NB4 (cell line): Measurements from ENCODE around the gene ROBO2.

Experiments used
- DNase-seq: peaks from one replicate; pipeline ENCODE4 v3.0.0; 2010; ENCODE audit warnings: low read depth
- H3K4me3 ChIP-seq: one replicate; pipeline ENCODE4 v1.5.1; 2011; ENCODE audit warnings: mild to moderate bottlenecking, low read depth, low read length, moderate library complexity
- MYC ChIP-seq: IDR thresholded peaks from 2 replicates; pipeline ENCODE4 v1.6.1; 2011; ENCODE audit warnings: low read depth, low read length
- POLR2A ChIP-seq: IDR thresholded peaks from 2 replicates; pipeline ENCODE4 v1.6.1; 2011; ENCODE audit warnings: mild to moderate bottlenecking; ENCODE audit not compliant: insufficient read length; ENCODE audit errors: extremely low read depth
- TF ChIP-seq, protein P1 (sequence below): IDR thresholded peaks from 2 replicates; pipeline ENCODE4 v1.6.1; 2011; ENCODE audit warnings: low read depth, low read length
- TF ChIP-seq, protein P2 (sequence below): IDR thresholded peaks from one replicate; pipeline ENCODE4 v1.5.1; 2012; ENCODE audit warnings: low read depth, low read length

ROBO2 gene

GRCh38 chr3:77254967-77255831 lies 215.3 kb downstream of the ROBO2 start:
- H3K4me3 ChIP-seq: no peak overlapping the region
- TF ChIP-seq, protein P1, sequence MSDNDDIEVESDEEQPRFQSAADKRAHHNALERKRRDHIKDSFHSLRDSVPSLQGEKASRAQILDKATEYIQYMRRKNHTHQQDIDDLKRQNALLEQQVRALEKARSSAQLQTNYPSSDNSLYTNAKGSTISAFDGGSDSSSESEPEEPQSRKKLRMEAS: peak; percentile 77
- no peak for TF ChIP-seq POLR2A
- TF ChIP-seq, protein P2, sequence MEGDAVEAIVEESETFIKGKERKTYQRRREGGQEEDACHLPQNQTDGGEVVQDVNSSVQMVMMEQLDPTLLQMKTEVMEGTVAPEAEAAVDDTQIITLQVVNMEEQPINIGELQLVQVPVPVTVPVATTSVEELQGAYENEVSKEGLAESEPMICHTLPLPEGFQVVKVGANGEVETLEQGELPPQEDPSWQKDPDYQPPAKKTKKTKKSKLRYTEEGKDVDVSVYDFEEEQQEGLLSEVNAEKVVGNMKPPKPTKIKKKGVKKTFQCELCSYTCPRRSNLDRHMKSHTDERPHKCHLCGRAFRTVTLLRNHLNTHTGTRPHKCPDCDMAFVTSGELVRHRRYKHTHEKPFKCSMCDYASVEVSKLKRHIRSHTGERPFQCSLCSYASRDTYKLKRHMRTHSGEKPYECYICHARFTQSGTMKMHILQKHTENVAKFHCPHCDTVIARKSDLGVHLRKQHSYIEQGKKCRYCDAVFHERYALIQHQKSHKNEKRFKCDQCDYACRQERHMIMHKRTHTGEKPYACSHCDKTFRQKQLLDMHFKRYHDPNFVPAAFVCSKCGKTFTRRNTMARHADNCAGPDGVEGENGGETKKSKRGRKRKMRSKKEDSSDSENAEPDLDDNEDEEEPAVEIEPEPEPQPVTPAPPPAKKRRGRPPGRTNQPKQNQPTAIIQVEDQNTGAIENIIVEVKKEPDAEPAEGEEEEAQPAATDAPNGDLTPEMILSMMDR: peak; percentile 41
- TF ChIP-seq MYC: 0 out of 2 replicates have a peak, but pooled peaks have one; percentile 11
- DNase-seq: peak; percentile 58

DNA sequence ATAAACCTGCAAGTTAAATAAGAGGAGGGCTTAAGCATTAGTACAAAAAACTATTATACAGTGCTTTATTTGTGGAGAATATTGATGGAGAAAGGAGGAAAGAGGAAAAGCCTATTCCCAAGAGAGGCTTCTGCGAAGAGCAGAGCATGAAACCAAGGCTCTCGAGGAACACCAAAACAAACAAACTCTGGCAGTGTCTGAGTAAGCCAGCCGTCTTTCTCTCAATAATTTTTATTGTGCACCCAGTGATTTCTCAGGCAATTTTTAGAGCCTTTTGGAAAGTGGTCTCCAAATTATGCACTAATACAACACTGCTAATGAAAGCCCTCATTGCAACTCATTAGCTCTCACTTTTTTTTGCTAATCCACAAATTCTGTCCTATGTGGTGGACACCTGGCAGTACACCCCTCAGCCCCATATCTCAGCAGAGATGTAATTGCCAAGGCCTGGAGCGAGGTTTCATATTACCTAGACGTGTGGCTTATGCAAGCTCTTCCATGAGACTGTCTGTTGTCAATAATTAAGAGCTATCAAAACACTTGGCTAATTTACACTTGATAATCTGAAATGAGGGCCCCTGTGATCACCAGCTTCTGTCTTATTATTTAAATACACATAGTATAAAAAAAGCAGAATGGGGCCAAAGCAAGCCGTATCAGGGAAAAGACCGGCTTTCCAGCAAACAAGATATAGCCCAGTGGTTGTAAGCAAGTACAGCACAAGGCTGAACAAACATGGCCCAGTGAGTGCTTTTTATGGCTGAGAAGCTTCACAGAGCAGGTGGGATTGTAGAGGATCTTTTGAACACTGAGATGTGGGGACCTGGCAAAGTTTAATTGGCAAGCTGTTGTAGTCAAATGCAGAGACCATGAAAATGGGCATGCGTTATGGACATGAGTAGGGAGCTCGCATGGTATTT lies 216.9 kb downstream of the ROBO2 start:
- DNase-seq: no peak
- TF ChIP-seq, protein P2: no peak
- TF ChIP-seq, protein P1: no peak
- TF ChIP-seq MYC: no peak
- TF ChIP-seq POLR2A: no peak
- H3K4me3 ChIP-seq: no peak overlapping the region

GRCh38 chr3:77259694-77260093 lies 219.8 kb downstream of the ROBO2 start:
- TF ChIP-seq, protein P2: no peak
- TF ChIP-seq MYC: no peak
- TF ChIP-seq POLR2A: no peak
- TF ChIP-seq, protein P1: no peak
- H3K4me3 ChIP-seq: no peak overlapping the region
- no peak for DNase-seq

- TF ChIP-seq POLR2A (no peak), MYC (no peak)
- TF ChIP-seq, protein P2: no peak
- TF ChIP-seq, protein P1: no peak
- no peak overlapping the region for H3K4me3 ChIP-seq
- DNase-seq: no peak
Observed at GRCh38 chr3:77262361-77262760, 222.5 kb downstream of the ROBO2 start.

GRCh38 chr3:77267589-77267988 lies 227.7 kb downstream of the ROBO2 start:
- no peak for DNase-seq
- TF ChIP-seq MYC (no peak), POLR2A (no peak)
- TF ChIP-seq, protein P2: no peak
- TF ChIP-seq, protein P1: no peak
- no peak overlapping the region for H3K4me3 ChIP-seq
